ENCODE data around the gene MAFG. TPM values are rescaled to one million over a fixed set of nuclear protein-coding genes. Genes with fewer than 3 reads are reported as not detected.
A peak's percentile ranks its signal among the peaks of the same experiment; 100 is the strongest.

The MAFG gene
- total and polyA plus RNA-seq, 2 of the 13 experiments (the other 11 are each of a cell fraction or from before 2014, with no cell fraction given): 14.5 to 20.0 TPM

GRCh38 chr17:81917565-81918332, 9.8 kb downstream of the MAFG start, which contains the start of gene SIRT7 (continued):
- TF ChIP-seq POLR2AphosphoS2 (IDR thresholded peaks at IDR 0.05; ENCODE audit: low read depth, low read length) (no peak), NR2F6 (IDR thresholded peaks at IDR 0.05) (no peak), NR2F6 (CRISPR knock-in tag; IDR thresholded peaks at IDR 0.05) (no peak), KMT2A (CRISPR knock-in tag; IDR thresholded peaks at IDR 0.05) (no peak; the same call in 1 of the 2 replicates), BRD4 (CRISPR knock-in tag; IDR thresholded peaks at IDR 0.05) (no peak), ZNF710 (CRISPR knock-in tag; IDR thresholded peaks at IDR 0.05; ENCODE audit: borderline replicate concordance) (no peak), PRDM15 (CRISPR knock-in tag; IDR thresholded peaks at IDR 0.05) (no peak), ZNF616 (CRISPR knock-in tag; IDR thresholded peaks at IDR 0.05; ENCODE audit: low read depth) (0 out of 2 replicates have a peak, but pooled peaks have one; percentile 29), MXD4 (CRISPR knock-in tag; IDR thresholded peaks at IDR 0.05) (no peak; the same call in 1 of the 2 replicates), HNRNPK (IDR thresholded peaks at IDR 0.05; ENCODE audit: low read depth, low read length, poor library complexity, severe bottlenecking) (peak; percentile 55), ZNF547 (CRISPR knock-in tag; IDR thresholded peaks at IDR 0.05) (no peak), THAP8 (CRISPR knock-in tag; IDR thresholded peaks at IDR 0.05; ENCODE audit: borderline replicate concordance) (no peak), ZNF577 (CRISPR knock-in tag; IDR thresholded peaks at IDR 0.05; ENCODE audit: borderline replicate concordance, low read depth) (no peak), ZNF253 (CRISPR knock-in tag; IDR thresholded peaks at IDR 0.05; ENCODE audit: borderline replicate concordance) (no peak), HDAC6 (IDR thresholded peaks at IDR 0.05; ENCODE audit: low read depth, low read length) (no peak), MTA1 (CRISPR knock-in tag; IDR thresholded peaks at IDR 0.05; ENCODE audit: borderline replicate concordance) (0 out of 2 replicates have a peak, but pooled peaks have one; percentile 16), ZFP90 (CRISPR knock-in tag; IDR thresholded peaks at IDR 0.05; ENCODE audit: borderline replicate concordance) (no peak), SP140L (CRISPR knock-in tag; IDR thresholded peaks at IDR 0.05; ENCODE audit: borderline replicate concordance) (no peak), SUZ12 (IDR thresholded peaks at IDR 0.05; ENCODE audit: low read depth, low read length) (no peak)

All from HepG2 (cell line).